ENCODE results near the gene TPRN. TPM values are rescaled to one million over a fixed set of nuclear protein-coding genes. Genes with fewer than 3 reads are reported as not detected.
A peak's percentile ranks its signal among the peaks of the same experiment; 100 is the strongest.

The TPRN gene
- total and polyA plus RNA-seq, 2 donors (not counting 3 experiments of a cell fraction or from before 2014, with no cell fraction given): 4.3 to 12.4 TPM

DNA sequence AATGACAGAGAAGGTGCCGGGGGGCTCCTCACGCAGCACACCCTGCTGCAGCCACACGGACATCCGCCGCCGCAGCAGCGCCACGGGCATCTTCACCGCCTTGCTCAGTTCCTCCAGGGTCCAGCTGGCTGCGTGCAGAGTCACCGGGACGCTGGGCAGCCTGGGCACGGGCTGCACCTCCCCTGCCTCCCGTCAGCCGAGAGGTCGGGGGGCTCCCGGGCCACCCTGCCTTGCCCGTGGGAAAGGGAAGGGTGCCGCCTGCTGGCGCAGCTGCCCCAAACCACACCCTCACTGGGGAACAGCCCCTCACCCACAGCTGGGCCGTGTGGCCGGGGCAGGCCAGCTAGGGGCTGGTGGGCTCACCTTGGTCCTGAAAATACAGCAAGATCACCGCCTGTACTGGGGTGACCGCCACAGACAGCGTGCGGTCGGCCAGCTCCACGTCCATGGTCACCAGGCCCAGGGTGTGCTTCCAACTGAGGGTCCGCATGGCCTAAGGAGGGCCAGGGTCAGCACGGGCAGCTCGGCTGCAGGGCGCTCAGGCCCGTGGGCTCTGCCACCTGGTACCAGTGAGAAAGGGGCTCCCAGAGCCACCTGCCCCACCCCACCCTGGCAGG is 25.1 kb downstream of the TPRN start:
- ChIA-PET CTCF (interaction anchor here (0.8 to 3.6 kb wide), 7 partner anchors 13 to 61 kb away, joined by 3 to 26 read pairs (median 3); partner anchors contain the start of gene RNF224), POLR2A (no interaction called here)
- intact Hi-C loops (cut with micrococcal nuclease): loop anchor here (5.0 kb wide), 1 partner anchor 58 kb away; no protein-coding TSS in a partner anchor

More for the DNA sequence above, 25.1 kb downstream of the TPRN start:
- Histone ChIP-seq H3K27ac (ENCODE audit: insufficient read depth, low read depth, low read length) (no peak overlapping the region), H3K9me1 (replicated peaks; ENCODE audit: control insufficient read depth, extremely low read depth, insufficient read depth, low read length) (no peaks in the 10 kb centered on the region), H3K4me1 (ENCODE audit: control insufficient read depth, extremely low read depth, insufficient read depth, low read length) (peaks cover 6% of the 10 kb centered on the region), H3K4me3 (replicated peaks in 1 of 3; ENCODE audit: insufficient read depth in 1 of 3, low read depth in 1 of 3, low read length in 3 of 3) (no peak overlapping the region), H3K27me3 (ENCODE audit: control insufficient read depth in 2 of 2, insufficient read depth in 2 of 2, low read length in 2 of 2) (peaks cover 0 to 1% of the 10 kb centered on the region in 2 experiments), H3K79me2 (ENCODE audit: control insufficient read depth, insufficient read depth, low read length) (no peaks in the 10 kb centered on the region), H4K20me1 (replicated peaks; ENCODE audit: control insufficient read depth, extremely low read depth, insufficient read depth, low read length) (no peaks in the 10 kb centered on the region), H3K9me3 (replicated peaks; ENCODE audit: control insufficient read depth, insufficient read depth, low read length) (no peaks in the 10 kb centered on the region), H3K9ac (replicated peaks; ENCODE audit: extremely low read depth, insufficient read depth, low read length) (no peak overlapping the region), H2AFZ (ENCODE audit: low read depth, low read length) (no peak overlapping the region), H3K36me3 (ENCODE audit: control insufficient read depth in 2 of 2, extremely low read depth in 1 of 2, insufficient read depth in 2 of 2, low read length in 2 of 2) (peaks cover 0 to 13% of the 10 kb centered on the region in 2 experiments), H3K4me2 (ENCODE audit: insufficient read depth, low read length) (no peak overlapping the region)
- no peak for FAIRE-seq
- no peak for TF ChIP-seq FOS (IDR thresholded peaks at IDR 0.05; ENCODE audit: borderline replicate concordance, insufficient read depth, low read length)
- TF ChIP-seq, protein P1, sequence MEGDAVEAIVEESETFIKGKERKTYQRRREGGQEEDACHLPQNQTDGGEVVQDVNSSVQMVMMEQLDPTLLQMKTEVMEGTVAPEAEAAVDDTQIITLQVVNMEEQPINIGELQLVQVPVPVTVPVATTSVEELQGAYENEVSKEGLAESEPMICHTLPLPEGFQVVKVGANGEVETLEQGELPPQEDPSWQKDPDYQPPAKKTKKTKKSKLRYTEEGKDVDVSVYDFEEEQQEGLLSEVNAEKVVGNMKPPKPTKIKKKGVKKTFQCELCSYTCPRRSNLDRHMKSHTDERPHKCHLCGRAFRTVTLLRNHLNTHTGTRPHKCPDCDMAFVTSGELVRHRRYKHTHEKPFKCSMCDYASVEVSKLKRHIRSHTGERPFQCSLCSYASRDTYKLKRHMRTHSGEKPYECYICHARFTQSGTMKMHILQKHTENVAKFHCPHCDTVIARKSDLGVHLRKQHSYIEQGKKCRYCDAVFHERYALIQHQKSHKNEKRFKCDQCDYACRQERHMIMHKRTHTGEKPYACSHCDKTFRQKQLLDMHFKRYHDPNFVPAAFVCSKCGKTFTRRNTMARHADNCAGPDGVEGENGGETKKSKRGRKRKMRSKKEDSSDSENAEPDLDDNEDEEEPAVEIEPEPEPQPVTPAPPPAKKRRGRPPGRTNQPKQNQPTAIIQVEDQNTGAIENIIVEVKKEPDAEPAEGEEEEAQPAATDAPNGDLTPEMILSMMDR (IDR thresholded peaks at IDR 0.05; ENCODE audit: extremely low read depth in 1 of 2, insufficient read depth in 1 of 2, low read depth in 1 of 2, low read length in 2 of 2): peak in 1 of 2 donors; percentile 15
- dilution Hi-C loops (cut with MboI; ENCODE audit: extremely low pct_ligation_motif_present, low sequenced_read_pairs): no loop called here
- BruUV-seq (replicated peaks): no TSS peak
- DNase-seq (ENCODE audit: low read depth, low spot score): no peak
